Posterior vena cava (tissue), 2 donors: Measurements from ENCODE around the gene GJA3. TPM values are rescaled to one million over a fixed set of nuclear protein-coding genes. Genes with fewer than 3 reads are reported as not detected.

Experiments used
- DNase-seq: peaks from one replicate; pipeline ENCODE4 v3.0.0-alpha.2; 2020; ENCODE audit warnings: low spot score
- intact Hi-C, 2 donors: fragments of 100-400 bp; cut with DNase I; formaldehyde crosslinking; loops; one replicate each; pipeline versions ENCODE4 v1.14.1 to v1.14.2; 2022 to 2023
- total RNA-seq, 2 donors: library from RNA; stranded (reverse); fragmentation: NEBNext Ultra II Directional; extraction: Animal tissue kit (Norgen Biotek cat#: 25700); gene quantifications; one replicate each; pipeline ENCODE4 v1.2.1, GENCODE V29; 2021
- donor health status: DM: yes; HTN: yes; CAD: no.
- donor health status: DM: yes; HTN: yes; CAD: no.

The GJA3 gene
- total RNA-seq, 2 donors from 2014 or later: not detected

DNA sequence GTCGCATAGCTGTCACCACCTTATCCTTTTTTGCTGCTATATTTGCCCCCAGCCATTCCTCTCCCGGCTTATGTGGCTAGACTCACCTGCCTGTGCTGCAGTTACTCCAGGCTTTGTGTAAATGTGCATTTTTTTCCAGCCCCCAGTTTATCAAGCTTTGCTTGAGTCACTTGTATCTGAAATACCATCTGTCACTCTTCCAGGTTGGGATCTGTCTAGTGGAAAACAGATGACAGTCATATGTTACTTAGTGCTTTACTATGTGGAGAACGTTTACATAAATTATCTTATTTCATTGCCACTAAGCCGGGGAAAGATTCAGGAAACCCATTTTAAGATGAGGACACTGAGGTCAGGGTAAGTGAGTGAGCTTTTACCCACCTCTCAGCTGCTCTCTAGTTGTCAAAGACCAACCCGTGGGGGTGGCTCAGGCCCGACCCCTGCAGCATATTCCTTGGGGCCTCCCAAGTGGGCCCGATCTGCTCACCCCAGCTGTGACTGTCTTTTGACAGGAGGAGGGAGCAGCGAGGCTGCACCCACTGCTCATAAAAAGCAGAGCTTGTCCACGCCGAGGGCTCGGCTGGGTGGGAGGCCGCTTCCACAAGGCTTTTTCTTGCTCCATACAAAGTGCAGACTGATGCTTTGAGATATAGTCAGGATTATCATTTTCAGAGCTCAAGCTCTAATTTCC lies 24.7 kb upstream of the GJA3 start:
- intact Hi-C loops: no loop called here
- DNase-seq: no peak

DNA sequence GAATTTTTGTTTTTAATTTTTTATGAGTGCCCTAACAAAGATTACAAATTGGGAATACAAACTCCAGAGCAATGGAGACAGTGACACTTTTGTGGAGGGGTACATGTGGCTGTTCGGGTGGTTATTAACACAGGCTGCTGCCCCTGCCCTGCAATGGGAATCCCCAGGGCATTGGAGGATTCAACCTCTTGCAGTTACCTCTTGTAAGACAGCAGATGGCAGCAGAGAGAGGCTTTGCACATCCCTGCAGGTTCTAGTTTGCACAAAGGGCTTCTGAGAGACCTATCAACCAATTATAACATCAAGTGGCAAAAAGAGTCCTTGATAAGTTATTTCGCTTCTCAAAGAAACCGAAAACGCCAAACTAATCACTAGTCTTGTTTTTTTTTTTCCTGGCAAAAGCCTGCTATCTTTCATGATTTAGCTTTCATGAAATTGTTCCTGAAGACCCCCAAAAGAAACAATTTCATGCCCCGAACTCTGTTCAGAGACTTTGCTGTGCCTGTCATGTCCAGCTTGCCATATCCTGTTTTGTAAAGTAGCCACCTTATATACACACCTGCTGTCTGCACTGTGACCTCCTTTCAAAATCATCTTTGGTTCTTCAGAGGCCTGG lies 21.5 kb upstream of the GJA3 start:
- DNase-seq: no peak
- intact Hi-C loops: no loop called here

DNA sequence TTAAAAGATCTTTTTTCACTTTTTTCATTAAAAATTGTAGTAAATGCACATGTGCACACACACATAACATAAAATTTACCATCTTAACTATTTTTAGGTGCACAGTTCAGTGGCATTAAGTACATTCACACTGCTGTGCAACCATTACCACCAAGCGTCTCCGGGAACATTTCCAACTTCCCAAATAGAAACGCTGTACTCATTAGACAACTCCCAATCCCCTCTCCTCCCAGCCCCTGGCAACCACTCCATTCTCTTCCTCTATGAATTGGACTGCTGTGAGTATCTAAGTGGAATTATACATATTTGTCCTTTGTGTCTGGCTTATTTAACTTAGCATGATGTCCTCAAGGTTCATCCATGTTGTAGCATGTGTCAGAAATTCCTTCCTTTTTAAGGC lies 20.3 kb upstream of the GJA3 start:
- intact Hi-C loops: no loop called here
- DNase-seq: no peak

DNA sequence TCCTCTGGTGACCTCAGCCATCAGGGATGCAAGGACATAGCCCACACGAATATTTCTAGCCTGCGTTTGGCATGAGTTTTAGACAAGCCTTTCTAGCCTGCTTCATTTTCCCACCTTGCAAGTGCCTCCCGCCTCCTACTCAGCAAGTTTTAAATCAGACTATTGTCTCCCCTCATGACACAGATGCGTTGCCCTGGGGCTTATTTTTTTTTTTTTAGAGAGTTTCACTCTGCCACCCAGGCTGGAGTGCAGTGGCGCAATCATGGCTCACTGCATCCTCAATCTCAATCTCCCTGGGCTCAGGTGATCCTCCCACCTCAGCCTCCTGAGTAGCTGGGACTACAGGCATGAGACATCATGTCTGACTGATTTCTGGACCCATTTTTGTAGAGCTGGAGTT lies 17.3 kb upstream of the GJA3 start:
- DNase-seq: no peak
- intact Hi-C loops: no loop called here

DNA sequence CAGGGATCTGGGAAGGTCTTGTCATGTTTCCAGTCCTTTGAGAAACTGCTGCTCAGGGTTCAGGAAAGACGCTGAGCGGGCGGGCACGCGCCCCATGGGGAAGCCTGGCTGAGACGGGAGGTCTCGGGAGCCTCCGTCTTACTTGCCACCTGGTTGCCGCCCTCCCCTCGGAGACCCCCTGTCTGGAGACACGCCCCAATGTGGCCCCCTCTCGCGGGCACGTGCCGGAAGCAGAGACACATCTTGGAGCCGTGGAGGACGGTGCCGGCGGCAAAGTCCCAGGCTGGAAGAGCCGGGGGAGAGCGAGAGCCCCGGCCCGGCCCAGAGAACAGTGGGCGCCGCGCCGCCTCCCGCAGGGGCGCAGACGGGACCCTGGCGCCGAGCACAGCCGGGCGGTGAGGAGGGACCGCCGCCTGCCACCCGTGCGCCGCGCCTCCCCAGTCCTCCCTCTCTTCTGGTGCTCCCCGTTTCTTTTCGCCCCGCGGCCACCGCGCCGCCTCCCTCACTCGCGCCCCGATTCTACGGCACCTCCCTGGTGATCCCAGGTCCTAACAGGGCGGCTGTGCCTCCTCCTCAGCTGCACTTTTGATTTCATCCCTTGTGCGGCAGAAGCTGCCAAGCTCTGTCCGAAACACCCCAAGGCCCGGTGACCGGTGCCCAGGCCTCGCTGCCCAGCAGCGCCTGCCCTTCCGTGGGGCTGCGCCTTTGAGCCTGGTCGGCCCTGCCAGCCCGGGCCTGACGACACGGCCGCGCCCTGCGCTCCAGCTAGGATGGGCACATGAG lies 16.4 kb upstream of the GJA3 start:
- intact Hi-C loops: no loop called here

DNA sequence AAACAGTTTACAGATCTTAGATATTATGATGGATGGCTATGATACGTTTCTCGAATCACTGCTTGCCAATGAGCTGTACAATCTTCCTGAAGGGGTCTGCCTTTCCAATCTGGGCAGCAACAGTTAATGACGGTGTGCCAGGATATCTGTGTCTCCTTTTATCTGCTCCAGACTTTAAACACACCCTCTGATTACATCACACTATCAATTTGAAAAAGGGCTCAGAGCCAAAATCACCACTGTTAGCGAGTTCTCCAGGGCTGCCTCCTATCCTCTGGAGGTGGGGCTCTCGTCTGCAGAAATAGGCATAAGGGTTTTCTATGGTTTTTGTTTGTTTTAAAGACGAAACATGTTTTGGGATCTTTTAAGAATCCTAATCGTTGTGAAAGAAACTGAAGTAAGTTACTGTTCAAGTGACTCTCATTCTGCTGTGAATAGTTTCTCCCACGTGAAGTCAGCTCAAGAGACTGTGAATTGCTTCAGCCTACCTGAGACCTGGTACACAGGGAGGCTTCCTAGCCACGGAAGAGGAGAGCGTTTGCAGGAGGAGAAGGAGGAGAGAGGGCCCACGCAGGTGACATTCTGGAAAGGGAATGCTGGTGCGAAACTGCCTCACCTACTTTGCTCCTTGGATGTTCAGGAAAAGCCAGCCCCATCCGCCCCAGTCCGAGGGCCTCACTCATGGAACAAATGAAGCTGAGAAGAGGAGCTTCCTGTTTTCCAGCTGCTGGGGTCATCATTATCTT lies 15.2 kb upstream of the GJA3 start:
- intact Hi-C loops: no loop called here
- DNase-seq: no peak

More for the DNA sequence above, 16.4 kb upstream of the GJA3 start:
- DNase-seq: no peak

DNA sequence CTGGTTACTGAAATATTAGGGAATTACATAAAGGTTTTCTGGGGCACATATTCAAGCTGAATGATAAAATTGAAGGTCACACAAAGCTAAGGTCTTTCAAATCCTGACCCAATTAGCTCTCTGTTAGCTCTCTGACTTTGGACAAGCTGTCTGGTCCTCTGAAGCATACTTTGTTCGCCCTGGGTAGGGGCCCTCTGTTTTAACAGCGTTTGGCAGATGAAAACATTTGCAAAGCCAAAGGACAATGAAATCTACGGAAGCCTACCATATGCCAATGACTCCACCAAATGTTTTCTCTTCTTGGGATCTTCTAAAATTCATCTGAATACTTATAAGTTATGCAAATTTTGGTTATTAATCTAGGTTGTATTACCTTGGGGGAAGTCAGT lies 14.5 kb upstream of the GJA3 start:
- DNase-seq: no peak
- intact Hi-C loops: no loop called here

DNA sequence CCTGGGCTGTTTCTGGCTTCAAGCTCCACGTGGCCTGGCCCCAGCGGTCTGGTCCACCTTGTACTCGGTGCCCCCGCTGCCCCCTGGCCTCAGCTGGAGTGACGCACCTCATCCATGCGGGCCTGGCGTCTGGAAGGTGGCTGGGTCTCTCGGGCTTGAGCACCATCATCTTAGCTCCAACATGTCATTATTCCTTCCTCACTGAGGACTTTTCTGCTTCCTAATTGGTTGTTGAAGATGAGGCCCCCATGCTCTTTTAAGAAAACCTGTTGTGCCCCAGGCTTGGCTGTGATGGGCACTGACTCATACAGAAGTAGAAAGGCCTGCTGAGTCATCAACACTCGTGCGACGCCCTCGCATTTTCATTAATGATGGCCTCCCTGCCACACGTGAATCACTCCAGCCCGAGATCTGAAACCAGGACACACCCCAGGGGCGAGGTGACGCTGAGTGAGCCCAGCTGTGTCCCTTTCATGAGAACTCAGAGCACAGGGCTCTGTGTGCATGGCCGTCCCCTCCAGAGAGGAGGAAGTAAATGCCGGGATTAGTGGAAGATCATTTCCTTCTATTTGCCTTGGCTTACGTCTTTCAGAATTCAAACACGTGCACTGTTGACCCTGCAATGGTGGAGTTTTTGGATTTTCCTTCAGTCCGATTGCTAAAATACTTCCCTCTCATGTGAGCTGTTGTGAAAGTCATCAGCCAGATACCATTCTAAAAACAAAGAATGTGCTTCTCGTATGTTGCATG lies 14.0 kb upstream of the GJA3 start:
- intact Hi-C loops: no loop called here
- peak; percentile 95 for DNase-seq

DNA sequence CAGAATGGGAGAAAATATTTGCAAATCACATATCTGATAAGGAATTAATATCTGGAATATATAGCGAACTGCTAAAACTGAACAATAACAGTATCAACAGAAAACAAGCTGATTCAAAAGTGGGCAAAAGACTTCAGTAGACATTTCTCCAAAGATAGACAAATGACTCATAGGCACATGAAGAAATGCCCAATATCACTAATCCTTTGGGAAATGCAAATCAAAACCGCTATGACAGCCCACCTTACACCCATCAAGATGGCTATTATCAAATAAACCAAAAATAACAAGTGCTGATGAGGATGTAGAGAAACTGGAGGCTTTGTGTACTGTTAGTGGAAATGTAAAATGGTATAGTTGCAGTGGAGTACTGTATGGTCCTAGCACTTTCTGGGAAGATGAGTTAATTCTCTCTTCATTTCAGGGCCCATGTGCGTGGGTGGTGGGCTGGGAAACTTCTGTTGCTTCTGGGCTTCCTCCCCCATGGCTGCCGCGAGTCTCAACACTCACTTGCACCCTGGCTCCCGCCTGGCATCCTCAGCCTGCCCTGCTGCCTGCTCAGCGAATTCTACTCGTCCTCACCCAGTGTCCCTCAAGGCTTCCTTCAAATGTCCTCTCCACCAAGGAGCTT lies 12.4 kb upstream of the GJA3 start:
- DNase-seq: no peak
- intact Hi-C loops: no loop called here

DNA sequence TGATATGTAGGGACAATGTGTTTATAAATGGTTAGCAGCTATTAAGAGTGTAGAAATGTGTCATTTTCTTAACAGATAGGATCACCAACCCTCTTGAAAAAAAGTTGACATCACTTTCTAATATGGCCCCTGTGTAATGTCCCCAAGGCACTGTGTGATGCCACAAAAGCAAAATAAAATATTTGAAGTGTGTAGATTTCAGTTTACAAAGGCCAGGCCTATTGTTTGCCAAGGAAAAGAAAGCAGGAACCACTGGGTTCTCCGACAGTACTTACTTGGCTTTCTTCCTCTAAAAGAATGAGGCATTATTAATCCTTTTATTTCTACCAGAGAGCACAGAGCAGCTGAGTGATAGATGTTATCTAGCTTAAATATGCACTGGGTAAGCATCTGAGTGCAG lies 10.5 kb upstream of the GJA3 start:
- intact Hi-C loops: no loop called here
- DNase-seq: no peak

DNA sequence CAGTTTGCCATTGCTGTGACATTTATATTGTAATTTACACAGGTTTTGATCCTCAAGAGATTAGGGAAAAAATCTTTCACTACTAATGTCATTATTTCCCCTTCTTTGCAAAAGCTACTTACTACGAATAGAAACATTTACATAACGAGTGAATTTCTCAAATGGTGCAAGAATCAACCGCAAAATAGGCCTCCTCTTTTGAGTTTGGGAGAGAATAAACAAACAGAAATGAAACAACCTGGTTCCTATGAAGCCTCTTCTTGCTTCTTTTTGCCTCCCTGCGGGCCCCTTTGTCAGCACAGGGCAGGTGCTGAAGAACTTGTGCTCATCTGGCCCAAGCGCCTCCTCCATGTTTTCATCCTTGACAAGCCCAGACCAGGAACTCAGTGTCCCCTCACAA lies 10.1 kb upstream of the GJA3 start:
- DNase-seq: no peak
- intact Hi-C loops: no loop called here

DNA sequence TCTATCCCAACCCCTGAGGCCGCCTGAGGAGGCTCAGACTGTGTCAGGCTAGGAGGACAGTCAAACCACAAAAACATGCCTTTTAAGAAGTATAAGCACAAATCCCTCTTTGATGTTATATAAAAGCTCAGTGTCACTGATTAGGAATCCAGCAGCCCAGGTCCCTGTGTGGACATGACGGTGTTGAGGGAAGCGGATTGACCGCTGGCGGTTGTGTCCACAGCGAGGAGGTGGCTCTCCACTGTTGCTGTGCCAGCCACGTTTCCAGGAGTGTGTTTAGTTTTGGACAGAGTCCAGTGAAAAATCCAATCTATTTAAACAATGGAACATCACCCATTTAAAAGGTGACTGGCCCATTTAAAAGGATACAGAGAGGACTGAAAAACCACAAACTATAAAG lies 7.5 kb upstream of the GJA3 start:
- intact Hi-C loops: loop anchor here (10.0 kb wide), 2 partner anchors 74 to 84 kb away; no protein-coding TSS in a partner anchor

DNA sequence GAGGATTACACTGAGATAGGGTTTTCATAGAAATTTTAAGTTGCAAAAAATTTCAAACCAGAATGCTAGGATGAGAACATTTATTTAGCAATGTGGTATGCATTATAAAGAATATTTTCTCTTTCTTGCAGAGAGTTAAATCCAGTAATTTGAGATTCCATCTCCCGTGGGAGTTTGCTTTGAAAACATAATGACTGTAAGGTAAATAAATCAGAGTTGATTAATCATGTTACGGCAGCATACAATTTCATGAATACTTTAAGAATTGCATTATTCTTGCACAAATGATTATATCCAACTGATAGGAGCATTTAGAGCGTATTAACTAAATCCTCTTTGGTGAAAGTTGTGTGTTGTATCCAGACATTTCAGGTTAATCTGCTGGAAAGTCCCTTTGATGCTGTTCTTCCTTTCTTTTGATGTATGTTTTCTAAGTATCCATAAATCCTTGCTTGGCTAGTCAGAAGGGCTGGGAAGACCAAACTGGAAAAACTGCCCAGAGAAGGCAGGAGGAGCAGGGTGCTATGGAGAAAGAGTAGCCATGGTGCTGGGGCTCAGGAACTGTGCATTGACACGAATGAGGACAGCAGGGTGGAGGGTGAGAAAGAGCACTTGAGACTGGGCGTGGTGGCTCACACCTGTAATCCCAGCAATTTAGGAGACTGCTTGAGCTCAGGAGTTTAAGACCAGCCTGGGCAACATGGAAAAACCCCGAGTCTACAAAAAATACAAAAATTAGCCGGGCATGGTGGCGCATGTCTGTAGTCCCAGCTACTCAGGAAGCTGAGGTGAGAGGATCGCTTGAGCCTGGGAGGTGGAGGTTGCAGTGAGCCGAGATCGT lies 4.8 kb upstream of the GJA3 start:
- intact Hi-C loops: loop anchor here (10.0 kb wide), 2 partner anchors 71 to 81 kb away; no protein-coding TSS in a partner anchor
- DNase-seq: no peak

More for the DNA sequence above, 7.5 kb upstream of the GJA3 start:
- no peak for DNase-seq

DNA sequence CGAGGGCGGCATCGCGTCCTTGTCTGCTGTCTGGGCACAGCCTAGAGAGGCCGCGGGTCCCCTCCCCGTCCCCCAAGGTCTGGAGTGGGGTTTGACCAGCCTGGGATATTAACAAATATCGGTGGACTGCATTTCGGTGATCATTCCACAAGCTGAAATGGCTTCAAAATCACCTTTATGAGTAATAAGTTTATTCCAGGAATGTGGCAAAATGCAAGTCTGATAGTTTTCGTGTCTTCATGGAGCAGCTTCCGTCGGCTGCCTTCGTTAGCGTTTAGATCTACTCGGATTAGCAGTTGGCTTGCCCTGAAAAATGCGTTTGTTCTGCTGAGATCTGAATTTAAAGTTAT lies 1.1 kb upstream of the GJA3 start:
- intact Hi-C loops: loop anchor here (10.0 kb wide), 2 partner anchors 67 to 77 kb away; no protein-coding TSS in a partner anchor
- DNase-seq: no peak

DNA sequence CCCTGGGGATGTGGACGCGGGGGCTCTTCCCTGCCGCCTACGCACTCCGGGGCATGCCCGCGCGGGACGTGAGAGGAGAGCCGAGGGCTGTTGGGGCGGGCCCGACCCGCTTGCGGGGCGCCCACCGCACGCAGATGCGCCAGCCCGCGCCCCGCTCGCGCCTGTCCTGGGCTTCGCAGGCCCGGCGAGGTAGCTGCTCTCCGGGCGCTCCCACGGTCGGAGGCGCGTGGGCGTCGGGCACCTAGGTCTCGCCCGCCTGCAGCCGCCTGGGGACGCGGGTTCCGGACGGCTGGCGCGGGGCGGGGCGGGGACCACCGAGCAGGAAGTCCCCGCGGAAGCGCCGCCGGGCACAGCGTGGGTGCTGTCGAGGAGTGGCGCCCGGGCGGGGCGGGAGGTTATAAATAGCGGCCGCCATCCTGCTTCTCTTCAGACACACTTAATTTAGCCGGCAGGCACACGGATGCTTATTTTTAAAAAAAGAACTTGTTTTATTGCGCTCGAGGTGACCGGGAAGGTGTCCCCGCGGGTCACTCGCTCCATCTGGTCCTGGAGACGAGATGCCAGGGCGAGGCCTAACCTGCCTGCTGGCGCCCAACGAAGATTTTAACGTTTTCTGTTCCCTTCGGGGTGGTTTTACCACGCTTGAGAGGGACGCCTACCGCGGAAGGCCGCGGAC lies 561 bp upstream of the GJA3 start:
- intact Hi-C loops: loop anchor here (10.0 kb wide), 2 partner anchors 67 to 77 kb away; no protein-coding TSS in a partner anchor
- DNase-seq: no peak

DNA sequence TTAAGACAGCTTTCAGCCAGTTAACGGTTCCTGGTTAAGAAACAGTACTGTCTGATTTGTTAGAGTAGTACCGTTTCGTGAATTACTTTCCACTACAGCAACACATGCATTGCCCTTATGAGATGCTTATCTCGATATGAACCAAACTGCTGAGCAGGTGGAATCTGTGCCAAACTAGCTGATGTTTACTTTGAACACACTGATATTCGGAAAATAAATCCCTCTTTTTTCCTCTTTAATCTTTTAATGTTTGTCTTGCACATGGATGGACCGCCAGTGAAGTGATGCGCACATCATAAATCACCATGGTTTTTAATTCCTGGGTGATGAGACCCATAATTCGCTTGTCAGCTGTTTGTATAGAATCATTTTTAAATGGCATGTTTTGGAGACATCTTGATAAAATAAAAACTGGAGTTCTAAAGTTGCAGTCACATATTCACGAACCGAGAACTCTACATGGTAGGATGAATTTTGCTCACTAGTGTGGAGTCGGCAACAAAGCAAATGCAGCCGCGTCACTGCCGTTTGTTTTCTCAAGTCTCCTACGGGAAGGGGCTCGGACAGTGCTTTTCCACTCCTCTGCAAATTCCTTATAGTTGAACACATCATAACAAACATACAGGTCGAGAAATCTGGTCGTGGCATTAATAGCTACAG lies 1.1 kb downstream of the GJA3 start:
- DNase-seq: no peak
- intact Hi-C loops: loop anchor here (10.0 kb wide), 2 partner anchors 65 to 75 kb away; no protein-coding TSS in a partner anchor
